GM12892 (cell line): ENCODE results near the gene RPL19.

ENCODE experiments used
- POLR2A ChIP-seq: IDR thresholded peaks from 2 replicates; pipeline ENCODE4 v1.6.1; 2011; ENCODE audit warnings: low read depth, low read length, control low read depth
- POLR2AphosphoS5 ChIP-seq: IDR thresholded peaks from 2 replicates; pipeline ENCODE4 v1.6.1; 2011; ENCODE audit warnings: low read depth, low read length, control low read depth
- TAF1 ChIP-seq: IDR thresholded peaks from 2 replicates; pipeline ENCODE4 v1.6.1; 2011; ENCODE audit warnings: low read depth, mild to moderate bottlenecking, control low read depth, low read length, borderline replicate concordance

DNA sequence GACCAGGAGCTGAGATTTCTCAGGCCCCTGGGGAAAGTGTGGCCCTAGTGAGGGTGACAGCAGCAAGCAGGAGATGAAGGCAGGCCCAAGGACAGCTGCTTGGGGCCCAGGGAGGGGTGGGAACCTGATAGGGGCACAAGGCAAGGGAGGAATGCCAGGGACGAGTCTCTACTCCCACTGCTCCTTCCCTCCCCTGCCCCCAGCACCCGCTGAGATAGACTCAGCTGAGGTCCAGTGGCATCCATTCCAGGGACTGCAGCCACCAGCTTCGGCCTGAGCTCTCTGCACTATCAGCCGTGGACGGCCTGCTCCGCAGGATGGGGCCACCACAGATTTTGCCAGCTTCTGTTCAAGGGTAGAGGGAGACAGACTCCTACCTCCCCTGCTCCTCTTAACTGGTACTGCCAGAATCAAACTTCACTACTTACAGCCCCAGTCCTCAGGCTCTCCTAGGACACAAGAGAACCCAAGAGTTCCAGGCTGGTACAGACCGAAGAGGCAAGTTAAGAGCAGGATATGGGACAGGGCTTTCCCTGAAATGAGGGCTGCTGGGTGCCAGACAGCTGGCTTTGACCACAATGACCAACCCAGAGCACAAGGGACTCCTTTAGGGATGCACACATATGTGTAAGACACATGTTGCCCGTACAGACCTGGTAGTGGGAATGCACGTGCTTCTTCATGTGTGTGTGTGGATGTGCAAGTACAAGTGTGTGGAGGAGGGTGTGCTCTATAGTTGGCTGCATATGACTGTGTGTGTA lies 8.2 kb upstream of the RPL19 start:
- TF ChIP-seq TAF1: no peak
- TF ChIP-seq POLR2A: no peak
- TF ChIP-seq POLR2AphosphoS5: no peak
